T-helper 2 cell treated with Interferon-gamma antibody and Interleukin-4, amounts not matched to agents 100 ng/mL and 5 ng/mL, for 36 hours (primary cell): ENCODE data around the gene RASD1. TPM values are rescaled to one million over a fixed set of nuclear protein-coding genes. Genes with fewer than 3 reads are reported as not detected.

Source experiments
- intact Hi-C: fragments of 100-400 bp; cut with micrococcal nuclease; formaldehyde crosslinking; loops from one replicate; pipeline ENCODE4 v1.15.1; 2023
- total RNA-seq: library from RNA; stranded (reverse); gene quantifications from 2 replicates; pipeline ENCODE4 v1.2.3, GENCODE V29; 2022

Gene RASD1
- total RNA-seq, 1 donor from 2014 or later: 0.82 TPM

DNA sequence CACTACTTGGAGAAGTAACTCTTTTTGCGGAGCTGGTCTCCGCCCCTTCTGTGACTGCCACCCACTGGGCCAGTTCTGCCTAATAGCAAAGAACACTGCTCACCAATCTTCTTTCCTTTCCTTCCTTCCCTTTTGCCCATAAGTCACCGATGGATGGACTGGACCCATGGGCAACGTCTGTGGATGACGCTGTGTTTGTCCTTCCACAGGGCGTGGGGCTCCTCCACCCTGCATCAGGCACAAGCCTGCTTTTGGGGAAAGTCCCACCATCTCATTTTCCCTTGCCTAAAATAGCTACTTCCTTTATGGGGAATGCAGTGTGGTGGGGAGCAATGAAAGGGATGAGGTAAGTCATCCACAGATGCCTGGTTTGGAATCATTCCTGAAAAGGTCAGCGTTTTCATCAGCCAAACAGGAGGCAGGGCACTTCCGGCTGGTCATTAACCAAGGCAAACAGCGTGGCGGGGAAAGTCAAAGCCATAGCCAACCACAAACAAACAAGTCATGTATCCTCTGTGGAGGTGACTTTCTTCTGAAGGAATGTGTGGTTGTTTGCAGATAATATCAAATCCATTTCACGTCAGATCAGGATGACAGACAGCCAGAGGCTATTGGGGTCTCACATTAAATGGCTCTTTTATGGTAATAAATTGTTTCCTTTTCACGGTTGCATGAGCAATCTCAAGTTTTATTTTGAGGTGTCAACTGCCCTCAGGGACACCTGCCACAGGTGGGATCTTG, 50.1 kb downstream of the RASD1 start:
- intact Hi-C loops: no loop called here

DNA sequence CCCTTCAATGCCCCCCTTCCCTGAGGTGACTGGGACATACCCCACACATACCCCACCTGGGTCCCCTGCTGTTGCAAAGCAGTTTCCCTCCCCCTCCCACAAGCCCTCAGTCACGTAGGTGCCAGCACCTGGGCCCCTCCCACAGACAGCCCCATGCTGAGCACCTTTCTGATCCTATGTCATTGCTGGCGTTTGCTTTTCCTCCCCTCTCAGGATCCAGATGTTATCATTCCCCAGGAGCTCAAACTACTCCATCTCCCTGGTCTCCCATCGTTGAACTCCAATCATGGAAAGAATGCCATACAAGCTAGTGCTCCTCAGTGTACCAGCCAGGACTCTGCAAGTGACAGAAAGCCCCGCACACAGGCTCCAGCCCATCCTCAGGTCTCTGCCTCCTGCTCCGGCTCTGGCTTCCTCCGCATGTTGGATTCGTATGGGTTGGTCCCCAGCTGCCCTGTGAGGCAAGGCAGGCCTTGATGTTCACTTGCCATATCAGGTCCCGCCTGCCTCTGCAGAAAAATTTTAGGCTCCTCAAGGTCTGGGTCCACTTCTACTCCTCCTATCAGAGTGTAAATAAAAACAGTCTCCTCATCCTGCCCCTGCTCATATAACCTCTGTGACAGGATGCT, 50.8 kb downstream of the RASD1 start:
- intact Hi-C loops: no loop called here

Other genes with a start within 250 kb of the RASD1 start
- gene COPS3, start 215.1 kb downstream of the RASD1 start, total RNA-seq: 113 and 125 TPM in 2 replicates
- gene NT5M, start 193.0 kb downstream of the RASD1 start, total RNA-seq: 6.0 and 6.6 TPM in 2 replicates
- gene MED9, start 19.4 kb downstream of the RASD1 start, total RNA-seq: 12.5 and 14.6 TPM in 2 replicates
- 17.0 and 22.5 TPM in 2 replicates for gene PEMT, start 95.3 kb upstream of the RASD1 start, total RNA-seq
- 24.7 and 25.1 TPM in 2 replicates for gene RAI1, start 185.1 kb upstream of the RASD1 start, total RNA-seq